ENCODE data around the gene SMG9.
"Not testable (repeated sequence)": the region's sequence is repeated elsewhere in the genome, so short reads cannot be mapped to it uniquely, and the experiment has no call there.

Gene SMG9

GRCh38 chr19:43776286-43776685 lies 21.5 kb upstream of the SMG9 start:
- Histone ChIP-seq H3K4me3 (ENCODE audit: low read length) (no peak overlapping the region), H3K27ac (ENCODE audit: low read depth, low read length) (no peak overlapping the region), H3K27me3 (ENCODE audit: control insufficient read depth, insufficient read depth, low read length) (peaks cover 5% of the 10 kb centered on the region), H3K9ac (ENCODE audit: low read length) (no peak overlapping the region), H3K4me1 (ENCODE audit: control insufficient read depth, insufficient read depth, low read length) (no peaks in the 10 kb centered on the region), H3K36me3 (ENCODE audit: control insufficient read depth, insufficient read depth, low read length) (no peaks in the 10 kb centered on the region)

- Histone ChIP-seq H3K9ac (ENCODE audit: low read length) (no peak overlapping the region), H3K27me3 (ENCODE audit: control insufficient read depth, insufficient read depth, low read length) (peaks cover 5% of the 10 kb centered on the region), H3K4me3 (ENCODE audit: low read length) (no peak overlapping the region), H3K27ac (ENCODE audit: low read depth, low read length) (no peak overlapping the region), H3K36me3 (ENCODE audit: control insufficient read depth, insufficient read depth, low read length) (no peaks in the 10 kb centered on the region), H3K4me1 (ENCODE audit: control insufficient read depth, insufficient read depth, low read length) (no peaks in the 10 kb centered on the region)
Observed at GRCh38 chr19:43775299-43775890, 20.6 kb upstream of the SMG9 start.

GRCh38 chr19:43774940-43775258 lies 20.1 kb upstream of the SMG9 start:
- H3K36me3 ChIP-seq (ENCODE audit: control insufficient read depth, insufficient read depth, low read length): not testable (repeated sequence)

GRCh38 chr19:43774103-43774939 lies 19.6 kb upstream of the SMG9 start:
- Histone ChIP-seq H3K27ac (ENCODE audit: low read depth, low read length) (no peak overlapping the region), H3K4me3 (ENCODE audit: low read length) (no peak overlapping the region), H3K36me3 (ENCODE audit: control insufficient read depth, insufficient read depth, low read length) (no peaks in the 10 kb centered on the region), H3K4me1 (ENCODE audit: control insufficient read depth, insufficient read depth, low read length) (no peaks in the 10 kb centered on the region), H3K27me3 (ENCODE audit: control insufficient read depth, insufficient read depth, low read length) (peaks cover 3% of the 10 kb centered on the region), H3K9ac (ENCODE audit: low read length) (no peak overlapping the region)

More at GRCh38 chr19:43774940-43775258, 20.1 kb upstream of the SMG9 start:
- not testable (repeated sequence) for H3K27ac ChIP-seq (ENCODE audit: low read depth, low read length); H3K27me3 ChIP-seq (ENCODE audit: control insufficient read depth, insufficient read depth, low read length); H3K9ac ChIP-seq (ENCODE audit: low read length); H3K4me3 ChIP-seq (ENCODE audit: low read length); H3K4me1 ChIP-seq (ENCODE audit: control insufficient read depth, insufficient read depth, low read length)

GRCh38 chr19:43773725-43774102 lies 19.0 kb upstream of the SMG9 start:
- H3K9ac ChIP-seq (ENCODE audit: low read length): no peak overlapping the region
- H3K27ac ChIP-seq (ENCODE audit: low read depth, low read length): no peak overlapping the region
- H3K36me3 ChIP-seq (ENCODE audit: control insufficient read depth, insufficient read depth, low read length): no peaks in the 10 kb centered on the region
- H3K4me1 ChIP-seq (ENCODE audit: control insufficient read depth, insufficient read depth, low read length): no peaks in the 10 kb centered on the region
- no peak overlapping the region for H3K4me3 ChIP-seq (ENCODE audit: low read length)
- H3K27me3 ChIP-seq (ENCODE audit: control insufficient read depth, insufficient read depth, low read length): peaks cover 3% of the 10 kb centered on the region

GRCh38 chr19:43769256-43769655 lies 14.5 kb upstream of the SMG9 start:
- H3K9ac ChIP-seq (ENCODE audit: low read length): no peak overlapping the region
- H3K27ac ChIP-seq (ENCODE audit: low read depth, low read length): no peak overlapping the region
- no peaks in the 10 kb centered on the region for H3K4me1 ChIP-seq (ENCODE audit: control insufficient read depth, insufficient read depth, low read length)
- no peak overlapping the region for H3K4me3 ChIP-seq (ENCODE audit: low read length)
- H3K36me3 ChIP-seq (ENCODE audit: control insufficient read depth, insufficient read depth, low read length): no peaks in the 10 kb centered on the region
- H3K27me3 ChIP-seq (ENCODE audit: control insufficient read depth, insufficient read depth, low read length): no peaks in the 10 kb centered on the region

GRCh38 chr19:43768273-43769050 lies 13.7 kb upstream of the SMG9 start:
- Histone ChIP-seq H3K36me3 (ENCODE audit: control insufficient read depth, insufficient read depth, low read length) (no peaks in the 10 kb centered on the region), H3K9ac (ENCODE audit: low read length) (no peak overlapping the region), H3K4me1 (ENCODE audit: control insufficient read depth, insufficient read depth, low read length) (no peaks in the 10 kb centered on the region), H3K4me3 (ENCODE audit: low read length) (no peak overlapping the region), H3K27ac (ENCODE audit: low read depth, low read length) (no peak overlapping the region), H3K27me3 (ENCODE audit: control insufficient read depth, insufficient read depth, low read length) (no peaks in the 10 kb centered on the region)

GRCh38 chr19:43767818-43768217 lies 13.1 kb upstream of the SMG9 start:
- H3K4me1 ChIP-seq (ENCODE audit: control insufficient read depth, insufficient read depth, low read length): no peaks in the 10 kb centered on the region
- no peaks in the 10 kb centered on the region for H3K27me3 ChIP-seq (ENCODE audit: control insufficient read depth, insufficient read depth, low read length)
- H3K36me3 ChIP-seq (ENCODE audit: control insufficient read depth, insufficient read depth, low read length): no peaks in the 10 kb centered on the region
- H3K4me3 ChIP-seq (ENCODE audit: low read length): no peak overlapping the region
- no peak overlapping the region for H3K27ac ChIP-seq (ENCODE audit: low read depth, low read length)
- H3K9ac ChIP-seq (ENCODE audit: low read length): no peak overlapping the region

- Histone ChIP-seq H3K4me1 (ENCODE audit: control insufficient read depth, insufficient read depth, low read length) (no peaks in the 10 kb centered on the region), H3K9ac (ENCODE audit: low read length) (no peak overlapping the region), H3K27ac (ENCODE audit: low read depth, low read length) (no peak overlapping the region)
Observed at GRCh38 chr19:43767316-43767715, 12.6 kb upstream of the SMG9 start.

GRCh38 chr19:43766755-43767043 lies 11.9 kb upstream of the SMG9 start:
- H3K27ac ChIP-seq (ENCODE audit: low read depth, low read length): no peak overlapping the region
- H3K27me3 ChIP-seq (ENCODE audit: control insufficient read depth, insufficient read depth, low read length): no peaks in the 10 kb centered on the region
- no peaks in the 10 kb centered on the region for H3K4me1 ChIP-seq (ENCODE audit: control insufficient read depth, insufficient read depth, low read length)
- no peak overlapping the region for H3K4me3 ChIP-seq (ENCODE audit: low read length)
- no peak overlapping the region for H3K9ac ChIP-seq (ENCODE audit: low read length)
- H3K36me3 ChIP-seq (ENCODE audit: control insufficient read depth, insufficient read depth, low read length): no peaks in the 10 kb centered on the region

More at GRCh38 chr19:43767316-43767715, 12.6 kb upstream of the SMG9 start:
- H3K4me3 ChIP-seq (ENCODE audit: low read length): no peak overlapping the region
- H3K36me3 ChIP-seq (ENCODE audit: control insufficient read depth, insufficient read depth, low read length): no peaks in the 10 kb centered on the region
- no peaks in the 10 kb centered on the region for H3K27me3 ChIP-seq (ENCODE audit: control insufficient read depth, insufficient read depth, low read length)

- H3K9ac ChIP-seq (ENCODE audit: low read length): no peak overlapping the region
- no peaks in the 10 kb centered on the region for H3K4me1 ChIP-seq (ENCODE audit: control insufficient read depth, insufficient read depth, low read length)
- H3K27ac ChIP-seq (ENCODE audit: low read depth, low read length): peak overlapping the region; percentile 14
Observed at GRCh38 chr19:43765109-43765876, 10.5 kb upstream of the SMG9 start.

GRCh38 chr19:43764684-43765083 lies 9.9 kb upstream of the SMG9 start:
- H3K27ac ChIP-seq (ENCODE audit: low read depth, low read length): peak overlapping the region; percentile 14
- not testable (repeated sequence) for H3K4me3 ChIP-seq (ENCODE audit: low read length); H3K27me3 ChIP-seq (ENCODE audit: control insufficient read depth, insufficient read depth, low read length); H3K9ac ChIP-seq (ENCODE audit: low read length); H3K36me3 ChIP-seq (ENCODE audit: control insufficient read depth, insufficient read depth, low read length); H3K4me1 ChIP-seq (ENCODE audit: control insufficient read depth, insufficient read depth, low read length)

More at GRCh38 chr19:43765109-43765876, 10.5 kb upstream of the SMG9 start:
- Histone ChIP-seq H3K27me3 (ENCODE audit: control insufficient read depth, insufficient read depth, low read length) (no peaks in the 10 kb centered on the region), H3K4me3 (ENCODE audit: low read length) (no peak overlapping the region), H3K36me3 (ENCODE audit: control insufficient read depth, insufficient read depth, low read length) (no peaks in the 10 kb centered on the region)
